GM19372 (cell line): ENCODE measurements around the gene TRAPPC10.
"Not testable (repeated sequence)": the region's sequence is repeated elsewhere in the genome, so short reads cannot be mapped to it uniquely, and the experiment has no call there.

ENCODE experiments used
- ATAC-seq: cut with Tn5 transposase; IDR thresholded peaks from one replicate; pipeline ENCODE4 v1.9.1; 2021; ENCODE audit warnings: mild to moderate bottlenecking, low read depth, moderate library complexity; ENCODE audit not compliant: unreplicated experiment

Gene TRAPPC10

GRCh38 chr21:44140552-44140932 lies 128.4 kb downstream of the TRAPPC10 start:
- ATAC-seq: not testable (repeated sequence)

GRCh38 chr21:44142470-44142869 lies 130.4 kb downstream of the TRAPPC10 start:
- ATAC-seq: not testable (repeated sequence)

- ATAC-seq: not testable (repeated sequence)
Observed at GRCh38 chr21:44143380-44143779, 131.3 kb downstream of the TRAPPC10 start.

GRCh38 chr21:44143996-44144395 lies 131.9 kb downstream of the TRAPPC10 start:
- not testable (repeated sequence) for ATAC-seq

GRCh38 chr21:44144784-44145602 lies 132.9 kb downstream of the TRAPPC10 start:
- ATAC-seq: not testable (repeated sequence)

GRCh38 chr21:44145616-44146015 lies 133.5 kb downstream of the TRAPPC10 start:
- not testable (repeated sequence) for ATAC-seq

GRCh38 chr21:44147108-44147507 lies 135.0 kb downstream of the TRAPPC10 start:
- ATAC-seq: not testable (repeated sequence)

GRCh38 chr21:44150255-44150654 lies 138.1 kb downstream of the TRAPPC10 start:
- ATAC-seq: not testable (repeated sequence)

- not testable (repeated sequence) for ATAC-seq
Observed at GRCh38 chr21:44153214-44153888, 141.2 kb downstream of the TRAPPC10 start.

GRCh38 chr21:44153889-44154228 lies 141.8 kb downstream of the TRAPPC10 start:
- ATAC-seq: not testable (repeated sequence)

- not testable (repeated sequence) for ATAC-seq
Observed at GRCh38 chr21:44154816-44155230, 142.7 kb downstream of the TRAPPC10 start.

GRCh38 chr21:44155231-44155993 lies 143.3 kb downstream of the TRAPPC10 start:
- ATAC-seq: not testable (repeated sequence)

- not testable (repeated sequence) for ATAC-seq
Observed at GRCh38 chr21:44155994-44156380, 143.9 kb downstream of the TRAPPC10 start.
